RWPE1 (cell line): ENCODE measurements around the gene PYGO2.
"Not testable (repeated sequence)": the region's sequence is repeated elsewhere in the genome, so short reads cannot be mapped to it uniquely, and the experiment has no call there.

Experiments
- CTCF ChIA-PET: fragments of 350-600 bp; sonication (Branson Sonifier 250); formaldehyde crosslinking; extraction: SDS; loops from one replicate; lab custom pipeline; 2021; lab: Yijun Ruan, JAX
- POLR2A ChIA-PET: fragments of 400-600 bp; formaldehyde crosslinking; extraction: SDS; loops from one replicate; lab custom pipeline; 2020; ENCODE audit warnings: antibody characterized with exemption; ENCODE audit not compliant: low non-redundant PET; lab: Yijun Ruan, JAX
- DNase-seq: peaks from one replicate; pipeline ENCODE4 v3.0.0; 2012; ENCODE audit warnings: low spot score
- H3K27ac ChIP-seq: fragments of 450-650 bp; 2 replicates; pipeline ENCODE4 v1.5.1; 2017
- CTCF ChIP-seq: fragments of 450-650 bp; conservative IDR thresholded peaks from 2 replicates; pipeline ENCODE4 v1.5.1; 2017; ENCODE audit warnings: low read depth, mild to moderate bottlenecking

PYGO2 gene

GRCh38 chr1:154983776-154984466, 22.3 kb upstream of the PYGO2 start:
- TF ChIP-seq CTCF = peak; percentile 18; the same call in 1 of the 2 replicates
- DNase-seq = no peak
- POLR2A ChIA-PET = interaction anchor here (0.7 to 1.6 kb wide), 4 partner anchors 9 to 19 kb away, joined by 4 to 8 read pairs (median 4); partner anchors contain the start of genes LENEP and SHC1
- peak overlapping the region; percentile 91 for H3K27ac ChIP-seq
- CTCF ChIA-PET = interaction anchor here (0.6 to 1.1 kb wide), 8 partner anchors 11 to 424 kb away, joined by 3 to 7 read pairs (median 4); partner anchors contain the start of gene PYGO2

- H3K27ac ChIP-seq = peak within 1 kb of the TSS; percentile 91
- no peak for TF ChIP-seq CTCF
- POLR2A ChIA-PET = interaction anchor here (0.7 to 1.6 kb wide), 3 partner anchors 9 to 18 kb away, joined by 4 to 5 read pairs (median 4); partner anchors contain the start of gene SHC1
- CTCF ChIA-PET = interaction anchor here (0.6 to 0.8 kb wide), 3 partner anchors 17 to 79 kb away, joined by 3 to 6 read pairs (median 4); no protein-coding TSS in a partner anchor
- DNase-seq = peak; percentile 99
Observed at GRCh38 chr1:154982897-154983648, 21.5 kb upstream of the PYGO2 start, which contains the start of gene FLAD1. TSS of gene FLAD1 (plus strand) at chr1:154983344. CDS start at chr1:154983695, 351 bp downstream.

GRCh38 chr1:154982341-154982740, 20.8 kb upstream of the PYGO2 start:
- POLR2A ChIA-PET = interaction anchor here (0.6 kb wide), 1 partner anchor 13 kb away, joined by 3 read pairs; no protein-coding TSS in a partner anchor
- TF ChIP-seq CTCF = no peak
- CTCF ChIA-PET = no interaction called here
- H3K27ac ChIP-seq = peak overlapping the region; percentile 72
- DNase-seq = no peak

- TF ChIP-seq CTCF = no peak
- no peak overlapping the region for H3K27ac ChIP-seq
- CTCF ChIA-PET = no interaction called here
- POLR2A ChIA-PET = no interaction called here
- DNase-seq = no peak
Observed at GRCh38 chr1:154978360-154978759, 16.8 kb upstream of the PYGO2 start.

- POLR2A ChIA-PET, DNase-seq, CTCF ChIA-PET, H3K27ac ChIP-seq: not testable (repeated sequence)
Observed at GRCh38 chr1:154977762-154978161, 16.2 kb upstream of the PYGO2 start.

GRCh38 chr1:154975409-154976059, 14.0 kb upstream of the PYGO2 start:
- POLR2A ChIA-PET = no interaction called here
- H3K27ac ChIP-seq = peak overlapping the region; percentile 100
- TF ChIP-seq CTCF = no peak
- DNase-seq = no peak
- CTCF ChIA-PET = interaction anchor here (0.7 to 1.1 kb wide), 2 partner anchors 42 to 97 kb away, joined by 3 to 4 read pairs; no protein-coding TSS in a partner anchor
